GM12878 (cell line): ENCODE measurements around the gene RSAD2.

Experiments used
- ESRRA ChIP-seq: IDR thresholded peaks from 2 replicates; pipeline ENCODE4 v1.6.1; 2012; ENCODE audit warnings: mild to moderate bottlenecking, low read length, improper control_type of control experiment
- NFYB ChIP-seq: IDR thresholded peaks from 2 replicates; pipeline ENCODE4 v1.6.1; 2011; ENCODE audit warnings: low read depth, mild to moderate bottlenecking, low read length, improper control_type of control experiment, moderate library complexity; ENCODE audit not compliant: insufficient read depth
- TF ChIP-seq, protein P1 (sequence below): IDR thresholded peaks from 2 replicates; pipeline ENCODE4 v1.6.1; 2011; ENCODE audit warnings: mild to moderate bottlenecking, low read depth, low read length, moderate library complexity; ENCODE audit not compliant: insufficient replicate concordance
- TF ChIP-seq, protein P2 (sequence below): fragments of 450-650 bp; formaldehyde crosslinking; IDR thresholded peaks from 2 replicates; pipeline ENCODE4 v1.4.0; 2020; ENCODE audit warnings: mild to moderate bottlenecking, moderate library complexity

DNA sequence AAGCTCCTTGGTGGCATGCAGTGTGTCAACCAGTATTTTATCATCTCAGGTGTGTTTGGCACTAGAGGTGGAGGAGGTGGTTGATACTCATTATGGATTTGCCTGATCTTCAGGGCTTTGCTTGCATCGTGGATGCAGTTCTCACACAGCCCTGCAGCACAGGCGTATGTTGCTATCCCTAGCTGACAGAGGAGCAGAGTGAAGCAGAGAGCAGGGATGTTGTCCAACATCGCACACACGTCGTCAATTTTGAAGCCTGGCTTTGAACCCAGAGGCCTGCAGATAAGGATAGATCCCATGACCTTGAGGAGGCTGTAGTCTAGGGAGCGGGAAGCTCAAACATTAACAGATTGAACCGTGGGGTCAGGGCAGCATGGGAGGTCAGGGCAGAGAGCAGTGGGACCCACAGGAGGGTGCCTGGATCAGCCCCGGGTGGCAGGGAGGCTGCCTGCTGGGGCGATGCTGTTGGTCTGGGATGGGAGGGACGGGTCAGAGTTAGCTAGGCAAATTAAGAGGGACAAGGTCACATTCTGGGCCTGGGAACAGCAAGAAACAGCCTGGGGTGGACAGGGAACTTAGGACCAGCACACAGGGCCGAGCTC is 43.8 kb downstream of the RSAD2 start:
- TF ChIP-seq, protein P1, sequence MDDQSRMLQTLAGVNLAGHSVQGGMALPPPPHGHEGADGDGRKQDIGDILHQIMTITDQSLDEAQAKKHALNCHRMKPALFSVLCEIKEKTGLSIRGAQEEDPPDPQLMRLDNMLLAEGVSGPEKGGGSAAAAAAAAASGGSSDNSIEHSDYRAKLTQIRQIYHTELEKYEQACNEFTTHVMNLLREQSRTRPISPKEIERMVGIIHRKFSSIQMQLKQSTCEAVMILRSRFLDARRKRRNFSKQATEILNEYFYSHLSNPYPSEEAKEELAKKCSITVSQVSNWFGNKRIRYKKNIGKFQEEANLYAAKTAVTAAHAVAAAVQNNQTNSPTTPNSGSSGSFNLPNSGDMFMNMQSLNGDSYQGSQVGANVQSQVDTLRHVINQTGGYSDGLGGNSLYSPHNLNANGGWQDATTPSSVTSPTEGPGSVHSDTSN, result no peak
- TF ChIP-seq ESRRA (no peak), NFYB (no peak)
- TF ChIP-seq, protein P2, sequence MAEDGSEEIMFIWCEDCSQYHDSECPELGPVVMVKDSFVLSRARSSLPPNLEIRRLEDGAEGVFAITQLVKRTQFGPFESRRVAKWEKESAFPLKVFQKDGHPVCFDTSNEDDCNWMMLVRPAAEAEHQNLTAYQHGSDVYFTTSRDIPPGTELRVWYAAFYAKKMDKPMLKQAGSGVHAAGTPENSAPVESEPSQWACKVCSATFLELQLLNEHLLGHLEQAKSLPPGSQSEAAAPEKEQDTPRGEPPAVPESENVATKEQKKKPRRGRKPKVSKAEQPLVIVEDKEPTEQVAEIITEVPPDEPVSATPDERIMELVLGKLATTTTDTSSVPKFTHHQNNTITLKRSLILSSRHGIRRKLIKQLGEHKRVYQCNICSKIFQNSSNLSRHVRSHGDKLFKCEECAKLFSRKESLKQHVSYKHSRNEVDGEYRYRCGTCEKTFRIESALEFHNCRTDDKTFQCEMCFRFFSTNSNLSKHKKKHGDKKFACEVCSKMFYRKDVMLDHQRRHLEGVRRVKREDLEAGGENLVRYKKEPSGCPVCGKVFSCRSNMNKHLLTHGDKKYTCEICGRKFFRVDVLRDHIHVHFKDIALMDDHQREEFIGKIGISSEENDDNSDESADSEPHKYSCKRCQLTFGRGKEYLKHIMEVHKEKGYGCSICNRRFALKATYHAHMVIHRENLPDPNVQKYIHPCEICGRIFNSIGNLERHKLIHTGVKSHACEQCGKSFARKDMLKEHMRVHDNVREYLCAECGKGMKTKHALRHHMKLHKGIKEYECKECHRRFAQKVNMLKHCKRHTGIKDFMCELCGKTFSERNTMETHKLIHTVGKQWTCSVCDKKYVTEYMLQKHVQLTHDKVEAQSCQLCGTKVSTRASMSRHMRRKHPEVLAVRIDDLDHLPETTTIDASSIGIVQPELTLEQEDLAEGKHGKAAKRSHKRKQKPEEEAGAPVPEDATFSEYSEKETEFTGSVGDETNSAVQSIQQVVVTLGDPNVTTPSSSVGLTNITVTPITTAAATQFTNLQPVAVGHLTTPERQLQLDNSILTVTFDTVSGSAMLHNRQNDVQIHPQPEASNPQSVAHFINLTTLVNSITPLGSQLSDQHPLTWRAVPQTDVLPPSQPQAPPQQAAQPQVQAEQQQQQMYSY (CRISPR knock-in tag), result no peak
